Hepatocyte (in vitro differentiated cells): ENCODE measurements around the gene MTA2. TPM values are rescaled to one million over a fixed set of nuclear protein-coding genes. Genes with fewer than 3 reads are reported as not detected.

Experiments used
- DNase-seq: peaks from one replicate; pipeline ENCODE4 v3.0.0-alpha.2; 2016; ENCODE audit warnings: low spot score
- H2AFZ ChIP-seq: fragments of 200-600 bp; sonication (generic); 2 replicates; pipeline ENCODE4 v1.6.0; 2016; ENCODE audit warnings: antibody characterized with exemption, mild to moderate bottlenecking
- H3K27ac ChIP-seq: fragments of 200-600 bp; sonication (generic); 2 replicates; pipeline ENCODE4 v1.5.1; 2016; ENCODE audit warnings: mild to moderate bottlenecking
- H3K27me3 ChIP-seq: fragments of 200-600 bp; sonication (generic); 2 replicates; pipeline ENCODE4 v1.6.1; 2016
- H3K36me3 ChIP-seq: fragments of 200-600 bp; sonication (generic); replicated peaks from 2 replicates; pipeline ENCODE4 v1.5.1; 2016; ENCODE audit warnings: low read depth; ENCODE audit not compliant: insufficient read depth
- H3K4me1 ChIP-seq: fragments of 200-600 bp; sonication (generic); 2 replicates; pipeline ENCODE4 v1.5.1; 2016; ENCODE audit warnings: mild to moderate bottlenecking, moderate library complexity; ENCODE audit not compliant: insufficient read depth
- H3K4me2 ChIP-seq: fragments of 200-600 bp; sonication (generic); 2 replicates; pipeline ENCODE4 v1.6.0; 2016
- H3K4me3 ChIP-seq: fragments of 200-600 bp; sonication (generic); 2 replicates; pipeline ENCODE4 v1.5.1; 2016; ENCODE audit warnings: mild to moderate bottlenecking
- H3K79me2 ChIP-seq: fragments of 200-600 bp; sonication (generic); 2 replicates; pipeline ENCODE4 v1.6.0; 2017; ENCODE audit warnings: mild to moderate bottlenecking
- H3K9me2 ChIP-seq: fragments of 200-600 bp; sonication (generic); replicated peaks from 2 replicates; pipeline ENCODE4 v1.6.0; 2017; ENCODE audit warnings: mild to moderate bottlenecking; ENCODE audit not compliant: insufficient read depth
- H3K9me3 ChIP-seq: fragments of 200-600 bp; sonication (generic); 2 replicates; pipeline ENCODE4 v1.5.1; 2016; ENCODE audit warnings: low read depth, mild to moderate bottlenecking
- H4K20me1 ChIP-seq: fragments of 200-600 bp; sonication (generic); 2 replicates; pipeline ENCODE4 v1.6.0; 2016; ENCODE audit warnings: mild to moderate bottlenecking; ENCODE audit not compliant: insufficient read depth, poor library complexity, severe bottlenecking
- CTCF ChIP-seq: fragments of 200-600 bp; sonication (generic); IDR thresholded peaks from 2 replicates; pipeline ENCODE4 v1.5.1; 2016; ENCODE audit warnings: antibody characterized with exemption, mild to moderate bottlenecking; ENCODE audit not compliant: poor library complexity
- EZH2 ChIP-seq: fragments of 200-600 bp; sonication (generic); IDR thresholded peaks from 2 replicates; pipeline ENCODE4 v1.6.1; 2016; ENCODE audit warnings: antibody characterized with exemption, mild to moderate bottlenecking, borderline replicate concordance
- EZH2phosphoT487 ChIP-seq: fragments of 200-600 bp; sonication (generic); IDR thresholded peaks from one replicate; pipeline ENCODE4 v1.6.1; 2018; ENCODE audit warnings: antibody characterized with exemption, mild to moderate bottlenecking, low read depth, moderate library complexity; ENCODE audit not compliant: unreplicated experiment, severe bottlenecking
- WGBS: methylation state at CpG from one replicate; pipeline ENCODE4 v1.1.6; 2016; ENCODE audit warnings: low lambda C conversion rate; ENCODE audit errors: missing lambda C conversion rate; 5-methylcytosine and 5-hydroxymethylcytosine counted together
- polyA plus RNA-seq: library from polyadenylated mRNA; unstranded; fragments of >200 nt; fragmentation: Nextera tagmentation; extraction: Ambion mirVana; gene quantifications from 2 replicates; pipeline ENCODE4 v1.2.1, GENCODE V29; 2016
- total RNA-seq: library from RNA; depleted of rRNA; stranded (reverse); fragments of >200 nt; gene quantifications from 2 replicates; pipeline ENCODE4 v1.2.3, GENCODE V29; 2014

Gene MTA2
- total and polyA plus RNA-seq, 2 experiments from 2014 or later = 25.6 to 53.1 TPM

- 5% methylated on average over 26 of the region's 34 CpGs for WGBS
- peak overlapping the region; percentile 87 for H3K4me3 ChIP-seq
Observed at GRCh38 chr11:62611705-62612365, 10.2 kb upstream of the MTA2 start.

GRCh38 chr11:62610814-62611704 lies 9.4 kb upstream of the MTA2 start:
- no peak for DNase-seq
- 74% methylated on average over 20 of the region's 28 CpGs for WGBS
- peak overlapping the region; percentile 97 for H3K27ac ChIP-seq

More at GRCh38 chr11:62611705-62612365, 10.2 kb upstream of the MTA2 start:
- H3K79me2 ChIP-seq = peaks cover 11% of the 10 kb centered on the region
- peaks cover 15% of the 10 kb centered on the region for H3K4me1 ChIP-seq
- peak overlapping the region; percentile 88 for H2AFZ ChIP-seq
- peak overlapping the region; percentile 97 for H3K27ac ChIP-seq
- TF ChIP-seq EZH2 (no peak), EZH2phosphoT487 (no peak), CTCF (no peak)
- H3K4me2 ChIP-seq = peak overlapping the region; percentile 98
- peak; percentile 73 for DNase-seq
- H3K9me2 ChIP-seq = no peaks in the 10 kb centered on the region
- H3K36me3 ChIP-seq = no peaks in the 10 kb centered on the region
- no peaks in the 10 kb centered on the region for H4K20me1 ChIP-seq
- no peaks in the 10 kb centered on the region for H3K9me3 ChIP-seq
- no peaks in the 10 kb centered on the region for H3K27me3 ChIP-seq

GRCh38 chr11:62610403-62610802 lies 8.7 kb upstream of the MTA2 start:
- no peak overlapping the region for H2AFZ ChIP-seq
- H3K4me2 ChIP-seq = no peak overlapping the region
- 93% methylated on average over 6 of the region's 6 CpGs for WGBS
- no peaks in the 10 kb centered on the region for H3K27me3 ChIP-seq
- no peak for DNase-seq
- no peaks in the 10 kb centered on the region for H3K9me3 ChIP-seq
- no peak overlapping the region for H3K27ac ChIP-seq
- H3K9me2 ChIP-seq = no peaks in the 10 kb centered on the region
- peaks cover 15% of the 10 kb centered on the region for H3K4me1 ChIP-seq
- H3K4me3 ChIP-seq = no peak overlapping the region
- peaks cover 11% of the 10 kb centered on the region for H3K79me2 ChIP-seq
- H3K36me3 ChIP-seq = no peaks in the 10 kb centered on the region
- TF ChIP-seq EZH2phosphoT487 (no peak), EZH2 (no peak), CTCF (no peak)
- H4K20me1 ChIP-seq = no peaks in the 10 kb centered on the region

More at GRCh38 chr11:62610814-62611704, 9.4 kb upstream of the MTA2 start:
- TF ChIP-seq EZH2phosphoT487 (no peak), CTCF (no peak), EZH2 (no peak)
- Histone ChIP-seq H3K9me3 (no peaks in the 10 kb centered on the region), H3K4me1 (peaks cover 15% of the 10 kb centered on the region), H3K36me3 (no peaks in the 10 kb centered on the region), H3K4me3 (peak overlapping the region; percentile 87), H3K27me3 (no peaks in the 10 kb centered on the region), H3K9me2 (no peaks in the 10 kb centered on the region), H3K4me2 (peak overlapping the region; percentile 98), H4K20me1 (no peaks in the 10 kb centered on the region), H2AFZ (peak overlapping the region; percentile 88), H3K79me2 (peaks cover 11% of the 10 kb centered on the region)
